ENCODE measurements around the gene DNAJB9.
"Not testable (repeated sequence)": the region's sequence is repeated elsewhere in the genome, so short reads cannot be mapped to it uniquely, and the experiment has no call there.

The DNAJB9 gene

DNA sequence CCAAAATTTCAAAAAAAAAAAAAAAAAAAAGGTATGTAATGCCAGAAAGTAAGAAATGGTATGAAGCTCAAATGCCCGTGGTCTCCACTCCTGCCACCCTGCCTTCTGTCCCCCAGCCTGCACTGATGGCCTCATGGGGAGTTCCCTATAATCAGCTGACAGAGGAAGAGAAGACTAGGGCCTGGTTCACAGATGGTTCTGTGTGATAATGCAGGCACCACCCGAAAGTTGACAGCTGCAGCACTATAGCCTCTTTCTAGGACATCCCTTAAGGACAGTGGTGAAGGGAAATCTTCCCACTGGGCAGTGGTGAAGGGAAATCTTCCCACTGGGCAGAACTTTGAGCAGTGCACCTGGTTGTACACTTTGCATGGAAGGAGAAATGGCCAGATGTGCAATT lies 31.4 kb upstream of the DNAJB9 start:
- not testable (repeated sequence) for H3K36me3 ChIP-seq (ENCODE audit: control insufficient read depth, insufficient read depth, low read length); H3K27me3 ChIP-seq (ENCODE audit: control insufficient read depth, insufficient read depth, low read length); H3K9ac ChIP-seq (ENCODE audit: low read depth, low read length); H3K9me3 ChIP-seq (ENCODE audit: control insufficient read depth, insufficient read depth, low read length); H3K4me1 ChIP-seq (ENCODE audit: control insufficient read depth, insufficient read depth, low read length); H3K4me3 ChIP-seq (ENCODE audit: low read depth, low read length)

DNA sequence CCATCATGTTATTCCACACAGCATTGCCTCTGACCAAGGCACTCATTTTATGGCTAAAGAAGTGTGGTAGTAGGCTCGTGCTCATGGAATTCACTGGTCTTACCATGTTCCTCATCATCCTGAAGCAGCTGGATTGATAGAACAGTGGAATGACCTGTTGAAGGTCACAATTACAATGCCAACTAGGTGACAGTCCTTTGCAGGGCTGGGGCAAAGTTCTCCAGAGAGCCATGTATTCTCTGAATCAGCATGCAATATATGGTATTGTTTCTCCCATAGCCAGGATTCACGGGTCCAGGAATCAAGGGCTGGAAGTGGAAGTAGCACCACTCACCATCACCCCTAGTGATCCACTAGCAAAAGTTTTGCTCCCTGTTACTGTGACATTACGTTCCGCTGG lies 31.0 kb upstream of the DNAJB9 start:
- not testable (repeated sequence) for H3K4me1 ChIP-seq (ENCODE audit: control insufficient read depth, insufficient read depth, low read length); H3K27me3 ChIP-seq (ENCODE audit: control insufficient read depth, insufficient read depth, low read length); H3K9me3 ChIP-seq (ENCODE audit: control insufficient read depth, insufficient read depth, low read length); H3K36me3 ChIP-seq (ENCODE audit: control insufficient read depth, insufficient read depth, low read length); H3K4me3 ChIP-seq (ENCODE audit: low read depth, low read length); H3K9ac ChIP-seq (ENCODE audit: low read depth, low read length)

DNA sequence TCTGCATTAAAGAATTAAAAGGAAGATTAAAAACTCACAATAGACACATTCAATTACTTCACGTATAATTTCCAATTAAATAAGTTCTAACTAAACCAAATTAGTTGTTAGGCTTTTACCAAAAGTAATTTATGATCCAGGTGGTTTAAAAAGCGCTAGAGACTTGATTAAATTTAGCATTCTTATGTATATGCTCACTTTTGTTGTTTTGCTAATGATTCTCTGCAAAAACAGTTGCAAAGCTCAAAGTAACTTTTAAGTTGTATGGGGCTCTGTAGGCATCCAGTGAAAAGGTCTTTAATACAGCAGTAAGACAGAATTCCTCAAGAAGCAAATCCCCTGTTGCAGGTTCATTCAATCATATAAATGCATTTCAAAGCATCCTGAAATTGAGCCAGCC lies 28.2 kb upstream of the DNAJB9 start:
- Histone ChIP-seq H3K9me3 (ENCODE audit: control insufficient read depth, insufficient read depth, low read length) (no peaks in the 10 kb centered on the region), H3K4me3 (ENCODE audit: low read depth, low read length) (no peak overlapping the region), H3K4me1 (ENCODE audit: control insufficient read depth, insufficient read depth, low read length) (peaks cover 3% of the 10 kb centered on the region), H3K27me3 (ENCODE audit: control insufficient read depth, insufficient read depth, low read length) (no peaks in the 10 kb centered on the region), H3K36me3 (ENCODE audit: control insufficient read depth, insufficient read depth, low read length) (no peaks in the 10 kb centered on the region), H3K9ac (ENCODE audit: low read depth, low read length) (no peak overlapping the region)

DNA sequence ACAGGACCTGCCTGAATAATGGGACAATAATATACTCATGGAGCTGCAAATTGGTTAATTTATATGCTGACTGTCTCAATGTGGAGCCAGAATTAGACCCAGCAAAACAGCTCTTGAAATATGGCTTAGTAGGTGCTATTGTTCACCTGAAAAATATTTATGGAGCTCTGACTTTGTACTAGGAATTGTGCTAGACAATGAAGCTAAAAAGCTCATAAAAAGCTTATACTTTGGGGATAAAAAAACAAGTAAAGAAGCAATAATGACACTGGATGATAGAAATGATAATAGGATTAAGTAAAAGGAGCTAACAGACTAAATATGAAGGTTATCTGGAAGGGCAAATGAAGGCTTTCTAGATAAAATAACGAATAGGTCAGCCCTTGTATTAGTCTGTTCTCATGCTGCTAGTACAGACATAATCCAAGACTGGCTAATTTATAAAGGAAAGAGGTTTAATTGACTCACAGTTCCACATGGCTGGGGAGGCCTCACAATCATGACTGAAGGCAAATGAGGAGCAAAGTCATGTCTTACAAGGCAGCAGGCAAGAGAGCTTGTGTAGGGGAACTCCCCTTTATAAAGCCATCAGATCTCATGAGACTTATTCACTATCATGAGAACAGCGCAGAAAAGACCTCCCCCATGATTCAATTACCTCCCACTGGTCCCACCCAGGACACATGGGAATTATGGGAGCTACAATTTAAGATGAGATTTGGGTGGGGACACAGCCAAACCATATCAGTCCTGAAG lies 21.4 kb upstream of the DNAJB9 start:
- not testable (repeated sequence) for H3K4me1 ChIP-seq (ENCODE audit: control insufficient read depth, insufficient read depth, low read length); H3K36me3 ChIP-seq (ENCODE audit: control insufficient read depth, insufficient read depth, low read length); H3K9me3 ChIP-seq (ENCODE audit: control insufficient read depth, insufficient read depth, low read length); H3K4me3 ChIP-seq (ENCODE audit: low read depth, low read length); H3K27me3 ChIP-seq (ENCODE audit: control insufficient read depth, insufficient read depth, low read length); H3K9ac ChIP-seq (ENCODE audit: low read depth, low read length)

DNA sequence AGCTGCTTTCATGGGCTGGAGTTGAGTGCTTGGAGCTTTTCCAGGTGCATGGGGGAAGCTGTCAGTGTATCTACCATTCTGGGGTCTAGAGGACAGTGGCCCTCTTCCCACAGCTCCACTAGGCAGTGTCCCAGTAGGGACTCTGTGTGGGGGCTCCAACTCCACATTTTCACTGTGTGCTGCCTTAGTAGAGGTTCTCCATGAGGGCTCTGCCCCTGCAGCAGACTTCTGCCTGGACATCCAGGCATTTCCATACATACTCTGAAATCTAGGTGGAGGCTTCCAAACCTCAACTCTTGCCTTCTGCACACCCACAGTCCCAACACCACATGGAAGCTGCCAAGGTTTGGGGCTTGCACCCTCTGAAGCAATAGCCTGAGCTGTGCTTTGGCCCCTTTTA lies 13.0 kb upstream of the DNAJB9 start:
- not testable (repeated sequence) for H3K4me3 ChIP-seq (ENCODE audit: low read depth, low read length); H3K9ac ChIP-seq (ENCODE audit: low read depth, low read length); H3K27me3 ChIP-seq (ENCODE audit: control insufficient read depth, insufficient read depth, low read length); H3K4me1 ChIP-seq (ENCODE audit: control insufficient read depth, insufficient read depth, low read length); H3K9me3 ChIP-seq (ENCODE audit: control insufficient read depth, insufficient read depth, low read length); H3K36me3 ChIP-seq (ENCODE audit: control insufficient read depth, insufficient read depth, low read length)

DNA sequence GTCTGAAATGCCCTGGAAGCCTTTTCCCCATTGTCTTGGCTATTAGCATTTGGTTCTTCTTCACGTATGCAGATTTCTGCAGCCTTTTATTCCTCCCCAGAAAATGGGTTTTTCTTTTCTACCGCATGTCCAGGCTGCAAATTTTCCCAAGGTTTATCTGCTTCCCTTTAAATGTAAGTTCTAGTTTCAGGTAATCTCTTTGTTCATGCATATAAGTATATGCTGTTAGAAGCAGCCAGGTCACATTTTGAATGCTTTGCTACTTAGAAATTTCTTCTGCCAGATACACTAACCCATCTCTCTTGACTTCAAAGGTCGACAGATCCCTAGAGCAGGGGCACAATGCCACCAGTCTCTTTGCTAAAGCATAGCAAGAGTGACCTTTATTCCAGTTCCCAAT lies 12.5 kb upstream of the DNAJB9 start:
- Histone ChIP-seq H3K4me3 (ENCODE audit: low read depth, low read length) (no peak overlapping the region), H3K27me3 (ENCODE audit: control insufficient read depth, insufficient read depth, low read length) (no peaks in the 10 kb centered on the region), H3K36me3 (ENCODE audit: control insufficient read depth, insufficient read depth, low read length) (no peaks in the 10 kb centered on the region), H3K9me3 (ENCODE audit: control insufficient read depth, insufficient read depth, low read length) (peaks cover 7% of the 10 kb centered on the region), H3K4me1 (ENCODE audit: control insufficient read depth, insufficient read depth, low read length) (no peaks in the 10 kb centered on the region), H3K9ac (ENCODE audit: low read depth, low read length) (no peak overlapping the region)

DNA sequence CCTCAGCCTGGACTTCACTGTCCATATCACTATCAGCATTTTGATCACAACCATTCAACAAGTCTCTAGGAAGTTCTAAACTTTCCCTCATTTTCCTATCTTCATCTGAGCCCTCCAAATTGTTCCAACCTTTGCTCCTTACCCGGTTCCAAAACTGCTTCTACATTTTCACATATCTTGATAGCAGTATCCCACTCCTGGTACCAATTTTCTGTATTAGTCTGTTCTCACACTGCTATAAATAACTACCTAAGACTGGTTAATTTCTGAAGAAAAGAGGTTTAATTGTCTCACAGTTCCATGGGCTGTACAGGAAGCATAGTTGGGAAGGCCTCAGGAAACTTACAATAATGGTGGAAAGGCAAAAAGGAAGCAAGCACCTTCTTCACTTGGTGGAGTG lies 12.1 kb upstream of the DNAJB9 start:
- Histone ChIP-seq H3K4me1 (ENCODE audit: control insufficient read depth, insufficient read depth, low read length) (no peaks in the 10 kb centered on the region), H3K36me3 (ENCODE audit: control insufficient read depth, insufficient read depth, low read length) (no peaks in the 10 kb centered on the region), H3K4me3 (ENCODE audit: low read depth, low read length) (no peak overlapping the region), H3K27me3 (ENCODE audit: control insufficient read depth, insufficient read depth, low read length) (no peaks in the 10 kb centered on the region), H3K9ac (ENCODE audit: low read depth, low read length) (no peak overlapping the region), H3K9me3 (ENCODE audit: control insufficient read depth, insufficient read depth, low read length) (peaks cover 7% of the 10 kb centered on the region)

DNA sequence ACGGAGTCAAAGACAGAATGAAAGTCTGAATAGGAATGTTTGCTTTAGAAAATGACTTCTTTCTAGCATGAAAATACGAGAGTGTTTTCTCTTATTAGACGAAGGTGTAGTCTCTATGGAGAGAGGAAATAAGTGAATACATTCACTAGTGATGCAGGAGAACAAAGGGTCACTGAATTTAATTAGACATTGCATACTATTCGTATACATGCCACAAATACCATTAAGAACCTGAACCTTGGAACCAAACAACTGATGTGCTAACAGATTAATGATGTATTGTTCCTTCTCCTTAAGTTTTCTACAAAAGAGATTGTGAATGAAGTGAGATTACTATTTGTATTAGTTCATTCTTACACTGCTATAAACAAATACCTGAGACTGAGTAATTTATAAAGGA lies 10.4 kb upstream of the DNAJB9 start:
- Histone ChIP-seq H3K4me3 (ENCODE audit: low read depth, low read length) (no peak overlapping the region), H3K27me3 (ENCODE audit: control insufficient read depth, insufficient read depth, low read length) (no peaks in the 10 kb centered on the region), H3K36me3 (ENCODE audit: control insufficient read depth, insufficient read depth, low read length) (no peaks in the 10 kb centered on the region), H3K9me3 (ENCODE audit: control insufficient read depth, insufficient read depth, low read length) (peaks cover 7% of the 10 kb centered on the region), H3K4me1 (ENCODE audit: control insufficient read depth, insufficient read depth, low read length) (no peaks in the 10 kb centered on the region), H3K9ac (ENCODE audit: low read depth, low read length) (no peak overlapping the region)

DNA sequence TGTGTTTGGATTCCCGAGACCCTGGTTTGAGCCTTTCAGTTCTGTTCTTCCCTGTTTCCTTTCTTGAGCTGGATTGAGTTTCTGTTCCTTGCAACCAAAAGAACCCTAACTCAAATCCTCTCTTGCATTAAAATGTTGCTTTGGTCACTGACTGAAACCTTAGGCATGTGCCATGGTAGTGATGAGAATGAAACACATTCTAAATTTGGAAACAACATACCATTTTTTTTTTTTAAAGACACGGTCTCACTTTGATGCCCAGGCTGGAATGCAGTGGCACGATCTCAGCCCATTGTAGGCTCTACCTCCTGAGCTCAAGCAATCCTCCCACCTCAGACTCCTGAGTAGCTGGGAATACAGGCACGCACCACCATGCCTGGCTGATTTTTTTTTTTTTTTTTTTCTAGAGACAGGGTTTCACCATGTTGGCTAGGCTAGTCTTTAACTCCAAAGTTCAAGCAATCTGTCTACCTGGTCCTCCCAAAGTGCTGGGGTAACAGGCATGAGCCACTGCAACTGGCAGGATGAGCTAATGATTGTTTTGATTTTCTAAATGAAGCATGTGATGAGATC lies 8.5 kb upstream of the DNAJB9 start:
- no peaks in the 10 kb centered on the region for H3K27me3 ChIP-seq (ENCODE audit: control insufficient read depth, insufficient read depth, low read length)
- H3K4me1 ChIP-seq (ENCODE audit: control insufficient read depth, insufficient read depth, low read length) = no peaks in the 10 kb centered on the region
- peaks cover 7% of the 10 kb centered on the region for H3K9me3 ChIP-seq (ENCODE audit: control insufficient read depth, insufficient read depth, low read length)
- H3K9ac ChIP-seq (ENCODE audit: low read depth, low read length) = no peak overlapping the region
- H3K36me3 ChIP-seq (ENCODE audit: control insufficient read depth, insufficient read depth, low read length) = no peaks in the 10 kb centered on the region
- no peak overlapping the region for H3K4me3 ChIP-seq (ENCODE audit: low read depth, low read length)

DNA sequence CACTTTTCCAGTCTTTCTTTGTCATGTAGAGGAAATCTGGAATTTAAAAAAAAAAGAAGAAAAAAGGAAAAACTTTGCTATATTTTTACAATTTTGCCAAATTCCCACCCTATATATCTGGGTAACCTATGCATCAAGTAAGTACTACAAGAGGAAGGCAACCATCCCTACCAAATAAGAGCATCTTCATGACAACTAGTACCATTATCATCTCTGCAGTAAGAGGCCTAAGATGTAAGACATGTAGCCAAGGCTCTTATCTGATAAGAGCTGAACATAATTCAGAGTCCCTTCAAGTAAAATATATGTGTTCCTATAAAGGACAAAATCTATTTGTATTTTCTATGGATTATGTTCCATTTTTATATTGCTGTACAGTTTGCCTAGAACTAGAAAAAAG lies 3.7 kb upstream of the DNAJB9 start:
- Histone ChIP-seq H3K4me3 (ENCODE audit: low read depth, low read length) (no peak overlapping the region), H3K36me3 (ENCODE audit: control insufficient read depth, insufficient read depth, low read length) (no peaks in the 10 kb centered on the region)

DNA sequence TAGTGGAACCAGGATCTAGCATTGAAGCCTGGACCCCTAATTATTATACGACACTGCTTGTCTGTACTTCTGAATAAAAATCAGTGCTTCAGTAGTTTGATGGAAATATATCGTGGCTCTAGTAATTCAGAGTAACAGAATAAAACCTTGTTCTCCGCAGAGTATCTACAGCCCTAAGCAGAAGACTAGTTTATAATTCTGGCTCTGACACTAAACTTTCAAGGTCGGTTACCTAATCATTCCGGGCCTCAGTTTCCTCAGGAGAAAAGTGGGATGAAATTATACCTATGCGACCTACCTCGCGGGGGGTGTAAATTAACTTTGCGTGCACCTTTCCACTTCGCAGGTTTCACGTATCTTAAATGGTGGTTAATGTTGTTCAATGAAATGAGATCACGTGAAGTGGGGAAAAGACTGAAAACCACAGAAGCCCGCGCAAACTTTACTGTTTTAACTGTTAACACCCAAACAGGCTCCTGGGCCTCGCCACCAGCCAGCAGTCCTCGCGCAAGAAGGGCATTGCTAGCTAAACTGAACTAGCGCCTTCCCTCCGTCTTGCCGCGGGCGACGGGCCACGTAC lies 783 bp upstream of the DNAJB9 start:
- Histone ChIP-seq H3K9me3 (ENCODE audit: control insufficient read depth, insufficient read depth, low read length) (no peaks in the 10 kb centered on the region), H3K36me3 (ENCODE audit: control insufficient read depth, insufficient read depth, low read length) (no peaks in the 10 kb centered on the region), H3K9ac (ENCODE audit: low read depth, low read length) (peak overlapping the region; percentile 84), H3K4me1 (ENCODE audit: control insufficient read depth, insufficient read depth, low read length) (peaks cover 4% of the 10 kb centered on the region), H3K27me3 (ENCODE audit: control insufficient read depth, insufficient read depth, low read length) (no peaks in the 10 kb centered on the region), H3K4me3 (ENCODE audit: low read depth, low read length) (peak overlapping the region; percentile 86)

More for the DNA sequence above, 3.7 kb upstream of the DNAJB9 start:
- Histone ChIP-seq H3K9ac (ENCODE audit: low read depth, low read length) (no peak overlapping the region), H3K27me3 (ENCODE audit: control insufficient read depth, insufficient read depth, low read length) (no peaks in the 10 kb centered on the region), H3K4me1 (ENCODE audit: control insufficient read depth, insufficient read depth, low read length) (peaks cover 4% of the 10 kb centered on the region), H3K9me3 (ENCODE audit: control insufficient read depth, insufficient read depth, low read length) (no peaks in the 10 kb centered on the region)

DNA sequence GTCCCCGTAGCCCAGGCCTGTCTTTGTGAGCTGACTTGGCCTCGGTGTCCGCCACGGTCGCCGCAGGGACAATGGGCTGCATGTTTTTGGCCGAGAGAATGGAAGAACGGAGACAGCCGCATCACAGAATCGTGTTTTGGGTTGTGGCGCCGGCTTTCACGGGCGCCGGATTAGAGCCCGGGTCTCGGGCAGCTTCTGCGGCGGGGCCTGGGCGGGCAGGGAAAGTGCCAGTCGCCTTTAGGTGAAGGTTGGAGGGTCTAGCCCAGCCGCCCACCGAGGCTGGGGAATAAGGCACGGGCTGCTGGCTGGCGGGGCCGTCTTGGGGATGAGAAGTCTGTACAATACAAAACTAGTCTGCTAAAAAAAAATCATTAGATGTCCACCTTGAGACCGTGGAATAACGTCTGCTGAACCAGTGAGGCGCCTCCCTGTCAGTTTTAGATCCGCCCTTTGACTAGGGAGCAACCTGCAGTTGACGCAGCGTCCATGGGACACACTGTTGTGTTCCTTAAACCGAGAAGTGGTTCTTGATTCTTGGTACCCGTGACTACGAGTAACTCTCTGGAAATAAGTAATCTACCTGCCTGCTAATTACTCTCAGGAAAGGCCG lies 577 bp downstream of the DNAJB9 start:
- H3K9me3 ChIP-seq (ENCODE audit: control insufficient read depth, insufficient read depth, low read length) = no peaks in the 10 kb centered on the region
- H3K36me3 ChIP-seq (ENCODE audit: control insufficient read depth, insufficient read depth, low read length) = peaks cover 4% of the 10 kb centered on the region
- H3K27me3 ChIP-seq (ENCODE audit: control insufficient read depth, insufficient read depth, low read length) = no peaks in the 10 kb centered on the region
- H3K4me3 ChIP-seq (ENCODE audit: low read depth, low read length) = peak overlapping the region; percentile 85
- peak overlapping the region; percentile 90 for H3K9ac ChIP-seq (ENCODE audit: low read depth, low read length)
- peaks cover 4% of the 10 kb centered on the region for H3K4me1 ChIP-seq (ENCODE audit: control insufficient read depth, insufficient read depth, low read length)

Data from iPS-15b (cell line).